Superior temporal gyrus (tissue), 1 donor: Measurements from ENCODE around the gene FRMD4A.
A peak's percentile ranks its signal among the peaks of the same experiment; 100 is the strongest.
"Not testable (repeated sequence)": the region's sequence is repeated elsewhere in the genome, so short reads cannot be mapped to it uniquely, and the experiment has no call there.

ENCODE experiments used
- DNase-seq: peaks from one replicate; pipeline ENCODE4 v3.0.0-alpha.2; 2016; ENCODE audit errors: extremely low spot score

FRMD4A gene

DNA sequence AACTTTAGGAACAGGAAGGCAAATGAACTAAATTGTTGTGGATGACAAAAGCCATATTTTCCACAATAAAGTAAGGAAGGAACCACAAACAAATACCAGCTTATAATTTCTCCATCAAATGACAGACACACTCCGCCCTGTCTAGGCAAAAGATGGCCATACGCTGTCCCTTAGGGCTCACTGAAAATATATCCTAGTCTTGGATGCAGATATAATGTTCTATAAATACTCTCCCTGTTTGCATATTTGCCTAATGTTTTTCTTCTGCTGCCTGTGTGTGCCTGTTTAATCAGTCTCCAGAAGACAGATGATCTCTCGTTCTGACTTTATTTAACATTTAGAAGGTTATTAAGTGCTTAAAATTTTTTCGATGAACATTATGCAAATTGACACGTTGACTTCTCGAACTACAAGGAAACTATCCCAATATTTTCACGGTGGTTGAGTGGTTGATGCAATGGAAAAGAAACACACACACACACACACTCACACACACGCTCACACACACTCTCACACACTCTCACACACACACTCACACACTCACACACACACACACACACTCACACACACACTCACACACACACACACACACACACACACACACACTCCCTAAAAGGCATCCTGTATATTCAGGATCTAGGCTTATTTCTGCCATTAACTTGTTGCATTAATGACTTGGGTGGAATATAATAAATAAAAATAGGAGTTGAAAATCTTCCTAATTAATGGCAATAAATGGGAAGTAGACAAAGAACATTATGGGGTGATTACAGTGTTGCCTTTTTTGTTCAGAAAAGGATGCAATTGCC, 446.9 kb downstream of the FRMD4A start:
- no peak for DNase-seq

DNA sequence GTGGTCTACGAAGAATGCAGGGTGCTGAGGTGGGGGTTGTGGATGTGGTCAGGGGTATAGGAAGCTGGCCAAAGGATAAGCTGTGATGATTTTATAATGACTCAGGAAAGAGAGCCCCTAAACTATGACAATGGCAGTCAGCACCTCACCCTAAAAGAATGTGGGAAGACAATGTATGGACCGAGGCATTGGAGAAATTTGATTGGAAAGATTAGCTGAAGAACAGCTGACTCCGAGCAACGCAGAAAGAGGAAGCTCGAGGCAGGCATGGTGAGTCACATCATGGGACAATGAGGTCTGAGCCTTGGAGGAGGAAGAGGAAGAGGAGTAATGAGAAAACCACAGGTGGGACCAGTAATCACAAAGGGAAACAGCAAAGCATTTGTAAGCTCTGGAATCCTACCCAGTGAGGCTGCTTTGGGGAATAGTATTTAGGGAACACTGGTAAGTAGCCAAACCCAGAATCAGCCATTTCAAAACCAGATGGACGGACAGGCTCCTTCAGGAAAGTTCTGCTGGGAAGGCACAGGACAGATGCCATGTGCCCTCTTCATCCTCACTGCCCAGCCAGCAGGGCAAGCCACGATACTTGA, 448.5 kb downstream of the FRMD4A start:
- DNase-seq = no peak

DNA sequence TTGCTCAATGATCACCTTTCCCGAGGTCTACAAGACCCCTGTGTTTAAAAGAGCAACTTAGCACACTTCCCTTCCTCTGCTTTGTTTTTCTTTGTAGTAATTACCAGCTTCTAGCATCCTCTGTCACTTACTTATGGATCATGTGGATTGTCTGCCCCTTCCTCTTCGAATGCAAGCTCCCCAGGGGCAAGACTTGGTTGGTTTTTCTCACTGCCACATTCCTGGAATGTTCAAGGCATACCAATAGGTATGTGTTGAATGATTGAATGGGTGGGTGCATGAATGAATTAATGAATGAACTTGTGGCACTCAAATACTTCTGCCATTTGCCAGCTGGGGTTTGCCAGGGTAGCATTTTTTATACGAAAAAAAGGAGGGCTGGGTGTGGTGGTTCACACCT, 450.0 kb downstream of the FRMD4A start:
- DNase-seq = no peak

DNA sequence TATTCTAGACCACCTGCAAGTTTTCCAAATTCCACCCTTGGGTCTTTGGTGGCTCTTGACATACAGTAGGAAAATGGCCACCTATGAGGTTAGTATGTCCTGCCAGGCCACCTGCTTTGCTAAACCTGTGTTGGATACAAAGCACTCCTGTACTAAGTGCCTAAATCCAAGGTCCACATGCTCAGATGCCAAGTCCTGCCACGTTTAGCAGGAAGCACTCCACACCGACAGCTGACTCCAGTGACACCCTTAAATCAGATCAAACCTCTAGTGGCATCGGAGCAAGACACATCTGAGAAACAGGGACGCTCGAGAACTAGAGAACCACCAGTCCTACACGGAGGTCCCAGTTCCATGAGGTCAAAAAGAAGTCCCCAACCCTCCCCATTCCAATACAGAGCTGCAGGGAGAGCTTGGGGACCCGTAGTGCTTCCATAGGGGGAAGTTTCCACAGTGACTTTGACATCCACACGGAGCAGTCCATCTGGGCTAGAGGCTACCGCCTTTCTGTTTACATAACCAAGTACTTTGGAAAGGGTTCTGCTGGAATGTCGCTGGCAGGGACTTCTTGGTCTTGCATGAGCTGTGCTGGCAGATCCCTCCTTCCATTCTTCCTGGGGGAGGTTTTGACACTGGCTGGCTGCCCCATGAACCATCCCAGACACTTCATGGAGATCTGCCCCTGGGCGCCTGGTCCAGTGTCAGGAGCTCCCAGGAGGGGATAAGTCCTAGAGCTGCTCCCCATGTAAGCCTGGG, 453.4 kb downstream of the FRMD4A start:
- no peak for DNase-seq

DNA sequence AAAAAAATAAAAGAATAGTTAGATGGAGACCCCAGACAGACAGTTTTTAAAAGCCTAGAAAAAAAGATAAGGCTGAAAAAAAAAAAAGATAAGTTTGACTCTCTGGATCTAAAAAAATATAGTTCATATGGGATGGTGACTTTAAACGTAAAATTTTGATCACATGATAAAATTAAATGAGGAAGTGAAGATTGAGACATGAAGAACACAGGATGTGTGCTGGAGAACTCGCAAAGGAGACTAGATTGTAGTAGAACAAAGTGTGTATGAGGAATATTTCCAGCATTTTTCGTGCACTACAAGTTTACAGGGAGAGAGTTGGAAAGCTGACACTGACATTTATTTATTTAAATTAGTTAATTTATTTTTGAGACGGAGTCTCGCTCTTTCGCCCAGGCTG, 457.5 kb downstream of the FRMD4A start:
- no peak for DNase-seq

DNA sequence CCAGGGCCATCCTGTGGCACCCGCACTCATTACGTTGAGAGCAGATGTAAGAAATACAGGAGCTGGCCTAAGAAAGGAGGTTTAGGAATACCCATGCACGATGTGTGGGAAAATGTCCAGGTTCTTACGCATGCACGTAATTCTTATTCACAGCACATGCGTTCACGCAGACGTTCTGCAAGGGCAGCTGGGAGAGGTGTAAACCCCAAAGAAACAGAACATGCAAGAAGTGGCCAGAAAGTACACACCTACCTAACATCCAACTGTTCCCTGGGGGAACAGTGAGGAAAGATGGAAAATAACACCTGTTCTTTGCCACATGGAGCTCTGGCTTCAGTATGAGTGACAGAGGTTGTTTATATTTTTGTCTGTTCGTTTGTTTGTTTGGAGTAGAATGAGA, 458.3 kb downstream of the FRMD4A start:
- no peak for DNase-seq

GRCh38 chr10:13871776-13872175, 458.9 kb downstream of the FRMD4A start:
- no peak for DNase-seq

DNA sequence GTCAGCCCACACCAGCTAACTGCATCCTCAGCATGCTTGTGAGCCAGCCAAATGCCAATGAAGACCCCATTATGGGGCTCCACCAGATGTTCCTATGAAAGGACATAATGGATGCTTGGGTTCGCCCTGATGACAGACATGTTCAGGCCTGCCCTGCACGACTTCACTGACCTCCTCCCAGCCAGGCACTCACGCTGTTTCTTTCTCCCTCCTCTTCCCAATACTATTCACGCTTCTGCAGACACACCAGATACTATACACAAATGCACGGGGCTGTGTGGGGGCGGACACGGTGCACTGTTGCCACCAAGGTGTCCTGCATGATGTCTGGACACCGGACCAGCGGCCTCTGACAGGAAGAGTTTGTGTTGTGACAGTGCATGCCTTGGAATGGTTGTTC, 459.7 kb downstream of the FRMD4A start:
- DNase-seq = no peak

- DNase-seq = no peak
Observed at GRCh38 chr10:13869295-13869664, 461.4 kb downstream of the FRMD4A start.

DNA sequence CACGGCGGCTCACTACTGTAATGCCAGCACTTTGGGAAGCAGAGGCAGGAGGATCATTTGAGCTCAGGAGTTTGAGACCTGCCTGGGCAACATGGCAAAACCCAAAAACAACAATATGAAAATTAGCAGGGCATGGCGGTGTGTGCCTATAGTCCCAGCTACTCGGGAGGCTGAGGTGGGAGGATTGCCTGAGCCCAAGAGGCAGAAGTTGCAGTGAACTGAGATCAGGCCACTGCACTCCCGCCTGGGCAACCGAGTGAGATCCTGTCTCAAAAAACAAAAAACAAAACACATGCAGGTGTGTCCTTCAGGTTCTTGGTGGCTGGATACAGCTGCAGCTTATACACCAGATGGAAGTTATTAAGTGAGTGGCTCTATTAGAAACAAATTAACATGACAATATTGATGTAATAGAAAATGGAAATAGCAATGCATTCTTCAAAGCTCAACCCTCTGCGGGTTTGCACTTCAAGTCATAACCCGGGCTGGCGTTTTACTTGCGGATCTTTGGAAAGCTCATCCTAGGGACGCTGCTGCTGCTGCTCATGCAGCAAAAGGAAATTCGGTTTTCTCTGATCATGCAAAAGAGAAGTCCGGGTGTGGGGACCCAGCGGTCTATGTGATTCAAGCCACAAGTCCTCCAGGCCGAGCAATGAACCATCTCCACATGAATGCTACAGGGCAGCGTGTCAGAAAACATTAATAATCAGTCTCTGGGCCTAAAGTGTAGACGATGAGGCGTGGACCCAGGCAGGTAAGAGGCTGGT, 462.0 kb downstream of the FRMD4A start:
- no peak for DNase-seq

DNA sequence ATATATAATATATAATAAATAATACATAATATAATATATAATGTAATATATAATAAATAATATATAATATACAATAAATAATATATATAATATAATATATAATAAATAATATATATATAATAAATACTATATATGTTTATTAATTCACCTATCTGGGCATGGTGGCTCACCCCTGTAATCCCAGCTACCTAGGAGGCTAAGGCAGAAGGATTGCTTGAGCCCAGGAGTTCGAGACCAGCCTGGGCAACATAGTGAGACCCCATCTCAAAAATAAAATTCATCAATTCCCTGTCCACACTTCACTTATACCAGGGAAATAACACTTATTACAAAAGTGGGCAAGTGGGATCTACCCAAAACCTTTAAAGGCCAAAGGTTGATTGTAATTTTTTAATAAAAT, 462.9 kb downstream of the FRMD4A start:
- DNase-seq = no peak

- DNase-seq = no peak
Observed at GRCh38 chr10:13865758-13866491, 464.8 kb downstream of the FRMD4A start.

DNA sequence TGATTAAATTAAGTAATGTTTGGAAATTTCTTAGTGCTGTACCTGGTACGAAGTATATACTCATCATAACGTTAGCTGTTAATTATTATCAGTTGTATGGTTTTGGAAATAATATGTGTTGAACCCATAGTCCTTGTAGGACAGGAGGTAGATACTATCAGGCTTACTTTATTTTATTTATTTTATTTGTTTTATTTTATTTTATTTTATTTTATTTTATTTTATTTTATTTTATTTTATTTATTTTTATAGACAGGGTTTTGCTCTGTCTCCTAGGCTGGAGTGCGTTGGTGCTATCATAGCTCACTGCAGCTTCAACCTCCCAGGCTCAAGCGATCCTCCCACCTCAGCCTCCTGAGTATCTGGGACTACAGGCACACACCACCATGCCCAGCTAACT, 465.5 kb downstream of the FRMD4A start:
- not testable (repeated sequence) for DNase-seq

DNA sequence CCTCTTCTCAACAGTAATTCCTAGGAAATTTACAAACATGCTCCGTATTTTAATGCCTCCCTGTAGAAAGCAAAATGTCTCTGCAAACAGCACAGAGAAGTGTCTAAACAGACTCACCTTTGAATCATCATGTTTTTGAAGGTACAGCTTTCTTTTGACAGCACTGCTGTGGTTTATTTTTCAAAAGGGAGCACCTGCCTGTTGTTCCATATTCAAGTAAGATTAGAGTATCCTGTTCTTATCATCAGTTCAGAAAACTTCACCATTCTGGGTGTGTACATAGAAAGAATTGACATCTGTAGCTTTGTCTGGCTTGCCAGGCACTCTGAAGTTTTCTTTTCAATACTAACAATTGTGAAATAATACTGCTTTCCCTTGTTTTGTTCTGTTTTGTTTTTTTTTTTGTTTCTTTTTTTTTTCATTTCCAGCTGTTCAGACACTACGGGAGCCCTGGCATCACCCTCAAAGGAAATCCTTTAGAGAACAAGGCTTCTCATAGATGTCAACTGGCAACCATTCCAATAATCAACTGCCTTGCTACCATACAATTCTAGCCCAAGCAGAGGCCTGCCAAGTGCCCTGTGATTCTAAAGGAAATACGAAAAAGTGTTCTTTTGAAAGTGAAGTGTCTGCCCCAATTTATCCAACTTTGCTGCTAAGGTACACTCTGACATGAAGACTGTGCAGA, 468.0 kb downstream of the FRMD4A start:
- DNase-seq = peak; percentile 64

DNA sequence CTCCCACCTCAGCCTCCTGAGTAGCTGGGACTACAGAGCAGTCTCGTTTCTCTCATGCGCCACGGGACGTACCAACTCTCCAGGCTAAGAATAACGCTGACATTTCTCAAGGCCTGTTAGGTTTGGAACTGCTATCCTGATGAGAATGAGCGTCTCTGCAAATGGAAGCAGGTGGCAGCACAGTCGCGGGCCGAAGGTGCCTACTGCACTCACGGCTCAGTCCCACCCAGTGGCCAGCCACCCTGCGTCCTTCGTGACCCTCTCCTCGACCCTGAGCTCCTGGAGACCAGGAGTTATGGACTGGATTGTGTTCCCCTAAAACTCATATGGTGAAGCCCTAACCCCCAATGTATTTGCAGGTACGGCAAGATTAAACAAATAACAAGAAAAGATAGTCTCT, 469.8 kb downstream of the FRMD4A start:
- DNase-seq = no peak

DNA sequence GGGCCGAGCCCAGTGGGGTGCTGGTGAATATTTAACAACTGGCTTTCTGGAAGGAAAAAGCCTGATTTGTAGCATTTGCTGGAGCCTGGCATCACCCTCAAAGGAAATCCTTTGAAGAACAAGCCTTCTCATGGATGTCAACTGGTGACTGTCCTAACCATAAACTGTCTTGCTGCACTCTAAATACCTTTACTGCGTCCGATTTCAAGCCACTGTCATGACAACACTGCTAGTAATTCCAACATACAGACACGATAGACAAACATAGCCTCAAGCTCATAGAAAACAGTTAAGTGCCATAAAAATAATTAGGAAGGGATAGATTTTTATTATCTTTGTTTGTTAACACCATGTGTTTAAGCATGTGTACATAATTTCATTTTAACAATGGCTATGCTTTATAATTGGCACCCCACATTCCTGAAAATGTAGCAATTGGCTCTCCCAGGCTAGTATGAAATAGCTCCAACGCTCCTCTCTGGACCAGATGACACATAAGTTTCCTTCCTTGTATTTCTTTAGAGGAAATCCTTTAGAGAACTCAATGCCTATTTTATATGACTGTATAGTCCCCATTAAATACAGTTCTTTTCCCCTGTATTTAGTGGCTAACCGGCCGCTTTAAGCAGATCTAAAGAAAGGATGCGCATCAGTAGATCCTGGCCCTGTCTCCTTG, 470.6 kb downstream of the FRMD4A start:
- no peak for DNase-seq

GRCh38 chr10:13858709-13859108, 472.0 kb downstream of the FRMD4A start:
- no peak for DNase-seq

DNA sequence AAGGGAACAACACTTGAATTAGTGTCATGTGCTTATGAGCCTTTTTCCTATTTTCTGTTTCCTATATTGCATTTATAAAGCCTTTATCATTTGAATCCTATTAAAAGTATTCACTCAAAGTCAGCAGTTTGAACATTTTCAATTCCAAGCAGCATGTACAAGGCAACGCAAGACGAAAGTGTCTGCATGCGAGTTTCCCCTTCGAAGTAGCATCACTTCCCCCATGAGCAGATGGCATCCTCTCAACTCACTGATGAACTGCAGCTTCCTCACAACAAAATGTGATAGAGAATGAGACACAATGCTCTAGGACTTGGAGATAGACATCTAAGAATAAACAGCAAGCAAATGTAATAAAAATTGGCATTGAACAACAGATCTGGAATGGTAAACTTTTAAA, 473.3 kb downstream of the FRMD4A start:
- DNase-seq = peak; percentile 50

- no peak for DNase-seq
Observed at GRCh38 chr10:13853854-13854253, 476.9 kb downstream of the FRMD4A start.

- no peak for DNase-seq
Observed at GRCh38 chr10:13852872-13853271, 477.9 kb downstream of the FRMD4A start.
